Progenitor cell of endocrine pancreas (in vitro differentiated cells): ENCODE results near the gene PLEKHO2. TPM values are rescaled to one million over a fixed set of nuclear protein-coding genes. Genes with fewer than 3 reads are reported as not detected.

Source experiments
- DNase-seq: peaks from one replicate; pipeline ENCODE4 v3.0.0; 2021; ENCODE audit warnings: low spot score; ENCODE audit not compliant: unreplicated experiment
- H3K27ac Mint-ChIP-seq: 2 replicates; pipeline ENCODE4 v1.8.0; 2021; ENCODE audit warnings: mild to moderate bottlenecking, moderate library complexity, mixed read lengths
- H3K27me3 Mint-ChIP-seq: 2 replicates; pipeline ENCODE4 v1.8.0; 2021; ENCODE audit warnings: mixed read lengths
- H3K36me3 Mint-ChIP-seq: 2 replicates; pipeline ENCODE4 v1.8.0; 2022; ENCODE audit warnings: mixed read lengths; ENCODE audit not compliant: insufficient read depth
- H3K4me1 Mint-ChIP-seq: 2 replicates; pipeline ENCODE4 v1.8.0; 2021; ENCODE audit warnings: low read depth, mixed read lengths
- H3K4me3 Mint-ChIP-seq: 2 replicates; pipeline ENCODE4 v1.8.0; 2021; ENCODE audit warnings: low read depth, mild to moderate bottlenecking, moderate library complexity, mixed read lengths
- H3K9me3 Mint-ChIP-seq: 2 replicates; pipeline ENCODE4 v1.8.0; 2021; ENCODE audit warnings: low read depth, mixed read lengths
- CTCF ChIP-seq: fragments of 200-600 bp; sonication (generic); IDR thresholded peaks from one replicate; pipeline ENCODE4 v1.5.0; 2021; ENCODE audit warnings: antibody characterized with exemption, mild to moderate bottlenecking; ENCODE audit not compliant: unreplicated experiment
- total RNA-seq: library from RNA; stranded (reverse); gene quantifications from 2 replicates; pipeline ENCODE4 v1.2.1, GENCODE V29; 2021

Gene PLEKHO2
- total RNA-seq, 1 donor from 2014 or later = 9.6 TPM

GRCh38 chr15:64901914-64902313 is 60.2 kb downstream of the PLEKHO2 start:
- no peaks in the 10 kb centered on the region for H3K36me3 Mint-ChIP-seq
- H3K27me3 Mint-ChIP-seq = peaks cover 6% of the 10 kb centered on the region
- peaks cover 3% of the 10 kb centered on the region for H3K4me1 Mint-ChIP-seq
- H3K27ac Mint-ChIP-seq = no peak overlapping the region
- H3K4me3 Mint-ChIP-seq = no peak overlapping the region
- H3K9me3 Mint-ChIP-seq = peaks cover 10% of the 10 kb centered on the region
- no peak for DNase-seq
- no peak for TF ChIP-seq CTCF

DNA sequence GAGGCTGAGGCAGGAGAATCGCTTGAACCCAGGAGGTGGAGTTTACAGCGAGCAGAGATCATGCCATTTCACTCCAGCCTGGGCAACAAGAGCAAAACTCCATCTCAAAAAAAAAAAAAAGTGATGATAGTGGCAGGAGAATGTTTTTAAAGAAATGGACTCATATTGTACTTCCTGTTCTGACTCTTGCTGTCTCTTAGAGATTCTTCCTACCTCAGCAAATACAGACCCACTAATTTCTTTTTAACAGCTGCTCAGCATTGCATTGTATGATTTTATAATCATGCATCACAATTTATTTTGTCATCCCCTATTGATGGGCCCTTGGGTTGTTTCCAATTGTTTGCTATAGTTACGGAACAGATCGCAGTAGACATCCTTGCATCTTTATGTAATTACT is 61.1 kb downstream of the PLEKHO2 start:
- Mint-ChIP-seq H3K27me3 (peaks cover 4% of the 10 kb centered on the region), H3K4me1 (peaks cover 3% of the 10 kb centered on the region), H3K9me3 (peaks cover 10% of the 10 kb centered on the region), H3K4me3 (no peak overlapping the region), H3K27ac (no peak overlapping the region), H3K36me3 (no peaks in the 10 kb centered on the region)
- DNase-seq = no peak
- TF ChIP-seq CTCF = no peak

GRCh38 chr15:64903326-64903950 is 61.7 kb downstream of the PLEKHO2 start:
- DNase-seq = no peak
- H3K36me3 Mint-ChIP-seq = no peaks in the 10 kb centered on the region
- H3K9me3 Mint-ChIP-seq = peaks cover 10% of the 10 kb centered on the region

GRCh38 chr15:64904189-64904588 is 62.5 kb downstream of the PLEKHO2 start:
- Mint-ChIP-seq H3K4me3 (no peak overlapping the region), H3K4me1 (peaks cover 3% of the 10 kb centered on the region), H3K36me3 (no peaks in the 10 kb centered on the region), H3K27me3 (peaks cover 8% of the 10 kb centered on the region), H3K27ac (no peak overlapping the region), H3K9me3 (peaks cover 10% of the 10 kb centered on the region)
- no peak for TF ChIP-seq CTCF
- DNase-seq = no peak

More at GRCh38 chr15:64903326-64903950, 61.7 kb downstream of the PLEKHO2 start:
- Mint-ChIP-seq H3K27ac (no peak overlapping the region), H3K4me3 (no peak overlapping the region), H3K27me3 (peaks cover 3% of the 10 kb centered on the region), H3K4me1 (peaks cover 3% of the 10 kb centered on the region)
- TF ChIP-seq CTCF = no peak

GRCh38 chr15:64905119-64905831 is 63.6 kb downstream of the PLEKHO2 start:
- Mint-ChIP-seq H3K36me3 (no peaks in the 10 kb centered on the region), H3K4me1 (peaks cover 3% of the 10 kb centered on the region), H3K27ac (peak overlapping the region; percentile 49), H3K27me3 (peaks cover 12% of the 10 kb centered on the region), H3K9me3 (peaks cover 10% of the 10 kb centered on the region), H3K4me3 (peak overlapping the region; percentile 75)
- peak; percentile 73 for TF ChIP-seq CTCF
- DNase-seq = peak; percentile 72
